ENCODE results near the gene TBX22. TPM values are rescaled to one million over a fixed set of nuclear protein-coding genes. Genes with fewer than 3 reads are reported as not detected.
"Not testable (repeated sequence)": the region's sequence is repeated elsewhere in the genome, so short reads cannot be mapped to it uniquely, and the experiment has no call there.

The TBX22 gene, protein sequence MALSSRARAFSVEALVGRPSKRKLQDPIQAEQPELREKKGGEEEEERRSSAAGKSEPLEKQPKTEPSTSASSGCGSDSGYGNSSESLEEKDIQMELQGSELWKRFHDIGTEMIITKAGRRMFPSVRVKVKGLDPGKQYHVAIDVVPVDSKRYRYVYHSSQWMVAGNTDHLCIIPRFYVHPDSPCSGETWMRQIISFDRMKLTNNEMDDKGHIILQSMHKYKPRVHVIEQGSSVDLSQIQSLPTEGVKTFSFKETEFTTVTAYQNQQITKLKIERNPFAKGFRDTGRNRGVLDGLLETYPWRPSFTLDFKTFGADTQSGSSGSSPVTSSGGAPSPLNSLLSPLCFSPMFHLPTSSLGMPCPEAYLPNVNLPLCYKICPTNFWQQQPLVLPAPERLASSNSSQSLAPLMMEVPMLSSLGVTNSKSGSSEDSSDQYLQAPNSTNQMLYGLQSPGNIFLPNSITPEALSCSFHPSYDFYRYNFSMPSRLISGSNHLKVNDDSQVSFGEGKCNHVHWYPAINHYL
- not detected in 2 replicates for total RNA-seq

- no peak for DNase-seq (ENCODE audit: low read depth, low spot score)
Observed at GRCh38 chrX:80014141-80014940, at the start of gene TBX22. TSS of gene TBX22 (plus strand) at chrX:80014753. CDS start at chrX:80022270, 7,517 bp downstream.

GRCh38 chrX:79975605-79976004 lies 38.9 kb upstream of the TBX22 start:
- no peak for DNase-seq (ENCODE audit: low read depth, low spot score)

DNA sequence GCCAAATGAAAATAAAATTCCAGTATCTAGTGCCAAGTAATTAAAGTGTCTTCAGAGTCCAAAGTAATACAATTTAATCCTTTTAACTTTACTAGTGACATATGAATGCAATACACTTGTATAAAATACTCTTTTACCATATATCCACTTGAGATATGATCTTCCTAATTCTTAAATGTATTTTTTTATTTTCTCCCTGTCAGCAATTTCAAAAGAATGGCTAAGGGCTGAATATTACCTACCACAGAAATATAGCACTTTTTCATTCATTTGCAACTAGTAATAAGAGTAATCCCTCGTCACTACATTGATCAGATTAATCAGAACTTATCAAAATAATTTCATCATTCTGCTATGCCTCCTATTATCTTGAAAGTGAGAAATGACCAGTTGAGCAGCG lies 10.1 kb upstream of the TBX22 start:
- no peak for DNase-seq (ENCODE audit: low read depth, low spot score)

- no peak for DNase-seq (ENCODE audit: low read depth, low spot score)
Observed at GRCh38 chrX:80011522-80011921, 3.0 kb upstream of the TBX22 start.

DNA sequence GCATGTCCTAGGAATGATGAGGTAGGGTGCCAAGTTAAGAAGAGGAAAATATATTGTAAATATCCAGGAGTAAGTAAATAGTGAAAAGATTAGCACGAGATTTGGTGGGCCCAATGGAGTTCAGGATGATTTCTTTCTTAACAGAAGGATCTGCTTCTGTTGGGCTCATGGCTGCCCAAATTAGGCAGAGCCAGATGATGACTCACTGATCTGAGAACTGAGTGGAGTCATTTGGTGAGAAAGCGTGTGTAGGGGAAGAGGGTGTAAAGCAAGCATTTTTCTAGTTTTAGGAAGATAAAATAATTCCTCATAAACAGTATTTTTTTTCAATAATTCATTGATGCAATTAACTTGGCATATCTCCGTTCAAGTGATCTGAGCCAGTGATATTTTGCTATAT lies 1.6 kb downstream of the TBX22 start:
- no peak for DNase-seq (ENCODE audit: low read depth, low spot score)

DNA sequence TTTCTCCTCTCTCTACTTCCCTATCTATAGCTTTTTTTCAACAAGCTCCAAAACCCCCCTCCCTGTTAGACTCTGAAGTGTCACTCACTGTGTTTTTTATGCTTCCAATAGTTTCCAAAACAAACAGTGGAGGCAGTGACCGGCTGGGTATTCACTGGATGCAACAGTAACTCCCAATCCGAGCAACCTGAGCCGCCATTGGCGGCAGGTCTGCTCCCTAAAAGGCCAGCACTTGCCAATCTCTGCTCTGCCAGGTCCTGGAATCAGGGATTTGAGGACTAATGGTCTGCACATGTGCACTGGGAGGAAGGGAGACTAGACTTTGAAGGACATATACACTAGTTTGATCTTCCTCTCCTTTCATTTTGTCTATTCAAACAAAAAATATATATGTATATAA lies 7.1 kb downstream of the TBX22 start:
- no peak for DNase-seq (ENCODE audit: low read depth, low spot score)

GRCh38 chrX:80022363-80023031 lies 7.9 kb downstream of the TBX22 start:
- no peak for DNase-seq (ENCODE audit: low read depth, low spot score)

DNA sequence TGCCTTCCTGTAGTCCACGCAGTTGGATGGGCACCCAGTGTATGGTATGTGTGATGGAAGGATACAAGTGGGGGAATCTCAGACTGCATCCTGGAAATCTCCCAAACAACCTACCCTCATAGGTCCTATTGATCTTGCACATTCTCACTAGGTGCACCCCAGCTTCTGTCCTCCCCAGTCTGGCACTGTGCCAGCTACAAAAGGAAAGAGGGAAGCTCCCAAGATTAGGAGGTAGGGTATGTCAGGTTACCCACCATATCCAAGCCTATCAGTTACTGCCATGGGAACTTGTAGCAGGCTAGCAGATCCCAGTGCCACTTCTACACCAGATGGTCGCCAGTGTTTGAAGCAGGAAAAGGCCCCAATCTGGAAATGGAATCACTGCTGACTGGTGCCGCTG lies 11.6 kb downstream of the TBX22 start:
- DNase-seq (ENCODE audit: low read depth, low spot score), result no peak

- DNase-seq (ENCODE audit: low read depth, low spot score), result not testable (repeated sequence)
Observed at GRCh38 chrX:80066156-80066555, 51.6 kb downstream of the TBX22 start.

DNA sequence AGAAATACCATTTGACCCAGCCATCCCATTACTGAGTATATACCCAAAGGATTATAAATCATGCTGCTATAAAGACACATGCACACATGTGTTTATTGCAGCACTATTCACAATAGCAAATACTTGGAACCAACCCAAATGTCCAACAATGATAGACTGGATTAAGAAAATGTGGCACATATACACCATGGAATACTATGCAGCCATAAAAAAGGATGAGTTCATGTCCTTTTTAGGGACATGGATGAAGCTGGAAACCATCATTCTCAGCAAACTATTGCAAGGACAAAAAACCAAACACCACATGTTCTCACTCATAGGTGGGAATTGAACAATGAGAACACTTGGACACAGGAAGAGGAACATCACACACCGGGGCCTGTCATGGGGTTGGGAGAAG lies 61.1 kb downstream of the TBX22 start:
- not testable (repeated sequence) for DNase-seq (ENCODE audit: low read depth, low spot score)

Measured in pulmonary artery endothelial cell (primary cell).